Measurements from ENCODE around the gene LMAN2.
"Not testable (repeated sequence)": the region's sequence is repeated elsewhere in the genome, so short reads cannot be mapped to it uniquely, and the experiment has no call there.

The LMAN2 gene

DNA sequence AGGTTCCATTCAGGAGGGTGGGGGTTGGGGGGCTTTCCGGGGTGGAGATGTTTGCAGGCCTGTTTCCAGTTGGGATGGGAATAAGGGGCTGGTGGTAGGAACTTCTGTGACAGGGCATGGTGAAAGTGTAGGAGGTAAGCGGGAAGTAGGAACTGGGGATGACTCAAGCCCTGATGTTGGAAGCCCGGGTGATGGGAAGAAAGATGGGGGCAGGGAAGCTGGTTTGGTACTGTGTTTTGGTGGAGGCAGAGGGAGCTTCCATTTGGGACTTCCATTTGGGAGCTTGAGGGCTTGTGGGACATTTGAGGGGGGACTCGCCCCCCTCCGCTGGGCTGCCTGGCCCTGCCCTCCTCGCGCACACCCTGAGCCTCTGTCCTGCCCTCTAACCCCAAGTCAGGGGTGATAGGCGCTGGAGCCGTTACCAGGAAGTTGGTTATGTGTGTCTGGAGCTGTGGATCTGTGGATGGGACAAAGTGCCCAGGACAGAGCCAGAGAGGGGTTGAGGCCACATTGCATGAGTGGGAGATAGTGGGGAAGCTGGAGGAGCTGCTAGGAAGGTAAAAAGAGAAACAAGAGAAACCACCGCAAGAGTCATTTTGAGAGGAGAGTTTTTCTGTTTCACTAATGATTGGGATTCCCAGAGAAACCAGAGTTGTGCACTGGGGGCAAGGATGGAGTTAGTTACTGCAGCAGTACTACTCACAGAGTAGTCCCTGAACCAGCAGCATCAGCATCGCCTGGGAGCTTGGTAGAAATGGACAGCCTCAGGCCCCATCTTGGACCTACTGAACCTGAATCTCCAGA is 12.9 kb upstream of the LMAN2 start:
- DNase-seq (ENCODE audit: low spot score), result no peak

DNA sequence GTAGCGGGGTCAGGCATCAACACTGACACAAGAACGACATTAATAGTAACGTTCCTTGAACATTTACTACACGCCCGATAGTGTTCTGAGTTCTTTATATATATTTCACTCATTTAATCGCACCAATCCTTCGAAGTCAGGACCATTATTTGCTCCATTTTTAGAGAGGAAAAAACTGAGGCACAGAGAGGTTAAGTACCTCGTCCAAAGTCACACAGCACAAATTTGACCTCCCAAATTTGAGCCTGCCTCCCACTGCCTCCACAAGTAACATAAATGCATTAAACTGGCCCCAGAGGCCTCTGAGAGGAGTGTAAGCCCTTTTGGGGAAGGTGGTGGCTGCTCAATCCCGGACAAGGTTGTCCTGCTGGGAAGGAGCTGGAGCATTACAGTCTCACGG is 12.1 kb upstream of the LMAN2 start:
- no peak for DNase-seq (ENCODE audit: low spot score)

- no peak for DNase-seq (ENCODE audit: low spot score)
These were observed 11.4 kb upstream of the LMAN2 start for GRCh38 chr5:177362610-177363507.

DNA sequence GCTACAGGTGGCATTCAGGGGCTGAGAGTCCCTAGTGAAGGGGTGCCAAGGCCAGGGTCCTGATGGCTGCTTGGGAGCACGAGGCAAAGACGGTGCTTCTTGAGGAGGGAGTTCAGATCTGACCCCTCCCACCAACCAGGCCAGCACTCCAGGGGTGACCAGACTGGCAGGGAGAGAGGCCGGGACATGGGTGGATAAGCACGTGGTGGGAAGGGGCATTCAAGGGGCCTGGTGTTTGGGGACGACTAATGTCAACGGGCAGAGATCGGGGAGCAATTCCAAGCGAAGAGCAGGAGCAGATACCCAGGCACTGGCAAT is 10.8 kb upstream of the LMAN2 start:
- no peak for DNase-seq (ENCODE audit: low spot score)

GRCh38 chr5:177361418-177362291 is 10.2 kb upstream of the LMAN2 start:
- DNase-seq (ENCODE audit: low spot score), result no peak

- DNase-seq (ENCODE audit: low spot score), result not testable (repeated sequence)
These were observed 9.3 kb upstream of the LMAN2 start for GRCh38 chr5:177360740-177361139.

DNA sequence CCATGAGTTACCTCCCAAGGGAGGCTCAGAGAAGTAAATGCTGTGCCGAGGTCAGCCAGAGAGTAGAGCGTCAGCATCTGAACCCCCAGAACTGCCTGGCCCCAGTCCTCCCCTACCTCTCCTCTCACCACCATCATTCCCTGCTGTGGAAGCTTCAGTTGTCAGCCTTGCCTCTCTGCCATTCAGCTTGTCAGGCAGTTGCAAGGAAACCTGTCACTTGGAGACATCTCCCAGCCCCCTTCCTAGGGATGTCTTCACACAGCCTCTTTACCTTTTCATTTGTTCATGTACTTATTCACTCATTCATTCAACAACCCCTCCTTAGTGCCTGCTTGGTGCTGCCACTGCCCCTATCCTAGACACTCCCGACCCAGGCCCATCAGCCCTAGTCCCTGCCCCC is 8.4 kb upstream of the LMAN2 start:
- DNase-seq (ENCODE audit: low spot score), result no peak

DNA sequence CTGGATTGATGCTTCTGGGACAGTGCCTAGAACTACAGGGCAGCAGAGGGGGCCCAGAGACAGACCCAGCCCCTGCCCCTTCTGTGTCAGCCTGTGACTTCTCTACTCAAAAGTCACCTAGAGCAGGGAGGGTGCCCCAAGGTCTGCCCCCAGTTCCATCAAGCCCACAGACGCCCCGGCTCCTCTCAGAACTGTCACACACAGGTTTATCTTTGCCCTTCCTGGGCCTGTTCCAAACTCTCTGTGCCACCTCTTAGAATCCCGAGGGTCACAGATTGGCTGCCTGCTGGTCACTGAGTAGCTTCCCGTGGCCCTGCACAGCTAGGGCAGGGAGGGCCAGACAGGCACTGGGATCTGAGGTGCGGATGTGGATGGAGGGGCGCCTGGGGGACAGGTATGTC is 8.0 kb upstream of the LMAN2 start:
- no peak for DNase-seq (ENCODE audit: low spot score)

- DNase-seq (ENCODE audit: low spot score), result no peak
These were observed 6.9 kb upstream of the LMAN2 start for GRCh38 chr5:177358370-177358819.

- DNase-seq (ENCODE audit: low spot score), result peak; percentile 66
These were observed 6.2 kb upstream of the LMAN2 start, which contains the start of gene RGS14 for GRCh38 chr5:177357459-177358351. Gene RGS14 (plus strand): TSS chr5:177357924. CDS start chr5:177358025, 101 bp downstream.

DNA sequence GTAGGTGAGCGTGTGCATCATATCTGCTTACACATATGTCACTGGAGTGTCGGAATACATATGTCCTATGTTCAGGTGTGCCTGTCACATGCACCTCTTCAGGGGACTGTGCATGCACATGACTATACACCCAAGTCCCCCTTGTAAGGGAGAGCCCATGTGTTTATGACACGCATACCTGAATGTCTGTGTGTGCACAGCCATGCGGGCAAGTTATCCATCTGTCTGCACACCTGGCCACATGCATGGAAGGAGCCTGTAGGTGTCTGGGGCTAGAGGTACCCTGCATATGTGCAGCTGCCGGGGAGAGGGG is 5.6 kb upstream of the LMAN2 start:
- no peak for DNase-seq (ENCODE audit: low spot score)

- no peak for DNase-seq (ENCODE audit: low spot score)
These were observed 5.3 kb upstream of the LMAN2 start for GRCh38 chr5:177356746-177357145.

GRCh38 chr5:177355868-177356168 is 4.3 kb upstream of the LMAN2 start:
- DNase-seq (ENCODE audit: low spot score), result no peak

DNA sequence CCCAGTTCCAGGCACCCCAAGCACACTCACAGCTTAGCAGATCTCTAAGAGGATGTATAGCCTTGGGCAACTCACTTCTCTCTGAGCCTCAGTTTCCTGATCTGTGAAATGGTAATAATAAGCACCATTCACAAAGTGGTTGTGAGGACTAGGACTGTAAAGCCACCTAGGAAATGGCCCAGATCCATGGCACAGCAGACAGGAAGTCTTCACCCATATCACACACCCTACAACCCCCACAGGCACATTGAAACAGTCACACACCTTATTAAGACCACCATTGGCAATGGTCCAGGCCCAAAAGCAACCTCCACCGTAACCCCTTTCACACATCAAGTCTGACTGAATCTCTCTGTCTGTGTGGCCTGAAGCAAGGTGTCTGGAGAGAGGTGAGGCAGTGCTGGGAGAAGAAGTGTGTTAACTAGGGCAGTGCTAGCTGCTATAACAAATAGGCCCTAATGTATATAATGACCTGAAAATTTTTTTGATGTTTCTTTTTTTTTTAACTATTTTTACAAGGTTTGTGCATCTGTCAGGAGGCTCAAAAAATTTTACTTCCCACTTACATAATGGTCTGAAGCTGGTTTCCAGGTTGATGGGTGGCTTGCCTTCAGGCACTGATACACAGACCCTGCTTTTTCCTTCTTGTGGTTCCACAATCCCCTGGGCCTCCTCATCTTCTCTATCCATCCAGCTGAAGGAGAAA is 3.8 kb upstream of the LMAN2 start:
- DNase-seq (ENCODE audit: low spot score), result no peak

GRCh38 chr5:177354711-177355110 is 3.2 kb upstream of the LMAN2 start:
- DNase-seq (ENCODE audit: low spot score), result no peak

- DNase-seq (ENCODE audit: low spot score), result no peak
These were observed 2.8 kb upstream of the LMAN2 start for GRCh38 chr5:177354256-177354655.

DNA sequence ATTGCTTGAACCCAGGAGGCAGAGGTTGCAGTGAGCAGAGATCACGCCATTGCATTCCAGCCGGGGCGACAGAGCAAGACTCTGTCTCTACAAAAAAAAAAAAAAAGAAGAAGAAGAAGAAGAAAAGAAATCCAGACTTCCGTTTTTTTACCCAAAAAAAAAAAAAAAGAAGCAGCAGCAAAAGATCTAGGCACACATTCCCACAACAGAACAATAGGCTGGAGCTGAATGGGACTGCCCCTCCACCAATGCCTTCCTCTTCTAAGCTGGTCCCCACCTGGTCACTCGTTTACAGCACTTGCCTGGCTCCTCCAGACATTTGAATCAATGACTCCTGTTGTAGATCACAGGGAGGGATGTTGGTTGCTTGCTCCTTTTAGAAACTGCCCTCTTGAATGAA is 1.6 kb upstream of the LMAN2 start:
- no peak for DNase-seq (ENCODE audit: low spot score)

DNA sequence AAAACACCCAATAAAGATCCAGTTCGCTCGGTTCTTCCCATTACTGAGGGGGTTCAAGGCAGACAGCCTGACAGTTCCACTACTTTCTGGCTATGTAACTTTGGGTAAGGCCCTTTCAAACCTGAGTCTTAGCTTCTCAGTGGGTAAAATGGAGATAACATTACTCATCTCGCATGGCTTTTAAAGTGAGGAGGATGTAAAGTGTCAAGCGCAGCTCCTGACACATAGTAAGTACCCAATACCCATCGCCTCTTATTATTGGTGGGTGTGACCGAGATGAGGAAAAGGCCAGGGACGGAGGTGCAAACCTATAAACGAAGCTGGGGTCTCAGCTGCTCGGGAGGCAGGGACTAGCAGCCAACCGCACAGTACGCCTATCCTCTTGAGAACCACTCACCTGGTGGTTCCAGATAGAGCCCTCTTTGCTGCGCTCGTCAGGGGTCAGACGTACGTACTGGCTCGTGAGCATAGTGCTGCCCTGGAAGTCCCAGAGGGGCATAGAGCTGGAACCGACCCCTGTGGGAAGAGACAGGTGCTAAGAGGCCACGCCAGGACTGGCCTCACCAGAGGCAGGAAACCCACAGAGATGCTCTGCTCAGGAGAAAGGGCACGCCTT is 584 bp downstream of the LMAN2 start:
- DNase-seq (ENCODE audit: low spot score), result no peak

- DNase-seq (ENCODE audit: low spot score), result no peak
These were observed 1.7 kb downstream of the LMAN2 start for GRCh38 chr5:177349762-177350161.

DNA sequence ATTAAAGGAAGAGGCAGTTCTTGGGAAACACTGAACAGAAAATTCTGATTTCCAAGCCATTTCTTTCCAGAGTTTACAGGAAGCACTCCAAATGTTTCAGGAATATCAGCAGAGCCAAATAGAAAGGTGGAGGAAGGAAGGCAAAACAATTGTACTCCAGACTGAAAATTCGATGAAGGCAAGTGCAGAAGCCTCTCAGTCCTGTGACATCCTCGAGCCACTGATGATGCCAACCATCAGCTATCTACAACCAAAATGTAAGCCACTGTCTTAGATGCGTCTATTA is 2.2 kb downstream of the LMAN2 start:
- DNase-seq (ENCODE audit: low spot score), result no peak

GRCh38 chr5:177347699-177348098 is 3.8 kb downstream of the LMAN2 start:
- DNase-seq (ENCODE audit: low spot score), result no peak

Measured in pons (tissue), 1 donor.